Right atrium auricular region (tissue), 2 donors: Measurements from ENCODE around the gene ARIH2. TPM values are rescaled to one million over a fixed set of nuclear protein-coding genes. Genes with fewer than 3 reads are reported as not detected.
"Not testable (repeated sequence)": the region's sequence is repeated elsewhere in the genome, so short reads cannot be mapped to it uniquely, and the experiment has no call there.

ENCODE experiments used
- DNase-seq: peaks from one replicate; pipeline ENCODE4 v3.0.0-alpha.2; 2019; ENCODE audit warnings: low spot score
- H3K27ac ChIP-seq, 2 donors: fragments of 200-600 bp; sonication (generic); 1 replicate in 1 of 2; 2 replicates in 1 of 2; pipeline ENCODE4 v1.5.1; 2016 to 2019
- H3K27me3 ChIP-seq, 2 donors: fragments of 200-600 bp; sonication (generic); one replicate each; pipeline versions ENCODE4 v1.5.1 to v1.6.0; 2017 to 2019
- H3K36me3 ChIP-seq: fragments of 200-600 bp; sonication (generic); one replicate; pipeline ENCODE4 v1.5.1; 2016
- H3K4me1 ChIP-seq, 2 donors: fragments of 200-600 bp; sonication (generic); one replicate each; pipeline versions ENCODE4 v1.5.1 to v1.6.0; 2017 to 2019
- H3K4me3 ChIP-seq, 2 donors: fragments of 200-600 bp; sonication (generic); 1 replicate in 1 of 2; 2 replicates in 1 of 2; pipeline ENCODE4 v1.5.1; 2017 to 2019; ENCODE audit warnings: mild to moderate bottlenecking in 1 of 2, moderate library complexity in 1 of 2
- H3K9me3 ChIP-seq, 2 donors: fragments of 200-600 bp; sonication (generic); one replicate each; pipeline ENCODE4 v1.5.1; 2019
- CTCF ChIP-seq, 2 donors: fragments of 200-600 bp; sonication (generic); IDR thresholded peaks; one replicate each; pipeline ENCODE4 v1.5.1; 2019; ENCODE audit warnings: antibody characterized with exemption in 2 of 2
- total RNA-seq, 2 donors: library from RNA; depleted of rRNA; stranded (reverse); fragments of >200 nt; gene quantifications; one replicate each; pipeline ENCODE4 v1.1.0, GENCODE V29; 2016

ARIH2 gene
- total RNA-seq, 2 donors from 2014 or later: 135 to 140 TPM

- H3K9me3 ChIP-seq: no peaks in the 10 kb centered on the region
- H3K36me3 ChIP-seq: peaks cover 7% of the 10 kb centered on the region
- no peaks in the 10 kb centered on the region for H3K27me3 ChIP-seq
- peak; percentile 34 to 68 for TF ChIP-seq CTCF (IDR thresholded peaks at IDR 0.05)
- peak within 1 kb of the TSS; percentile 75 to 82 for H3K4me3 ChIP-seq
- H3K27ac ChIP-seq: peak within 1 kb of the TSS; percentile 97 to 98
- peak; percentile 98 for DNase-seq
- H3K4me1 ChIP-seq: peaks cover 0 to 23% of the 10 kb centered on the region in 2 donors
Measured at GRCh38 chr3:49007068-49007770, 88.6 kb downstream of the ARIH2 start, which contains the start of gene WDR6. WDR6 (plus strand) TSS chr3:49007391; CDS start chr3:49007432, 41 bp downstream.

GRCh38 chr3:49007771-49008528 is 89.3 kb downstream of the ARIH2 start:
- DNase-seq: peak; percentile 85
- no peak for TF ChIP-seq CTCF (IDR thresholded peaks at IDR 0.05)
- peak overlapping the region; percentile 97 to 98 for H3K27ac ChIP-seq
- no peaks in the 10 kb centered on the region for H3K9me3 ChIP-seq
- H3K36me3 ChIP-seq: peaks cover 11% of the 10 kb centered on the region
- H3K4me1 ChIP-seq: peaks cover 0 to 30% of the 10 kb centered on the region in 2 donors
- no peaks in the 10 kb centered on the region for H3K27me3 ChIP-seq
- peak overlapping the region; percentile 75 to 82 for H3K4me3 ChIP-seq

- not testable (repeated sequence) for DNase-seq, H3K27me3 ChIP-seq, H3K9me3 ChIP-seq, H3K4me3 ChIP-seq
- H3K4me1 ChIP-seq: peaks cover 0 to 34% of the 10 kb centered on the region in 2 donors
- peaks cover 11% of the 10 kb centered on the region for H3K36me3 ChIP-seq
- H3K27ac ChIP-seq: peak overlapping the region in 1 of 2 donors; percentile 98
Measured at GRCh38 chr3:49008627-49009026, 90.0 kb downstream of the ARIH2 start.

GRCh38 chr3:49009396-49009795 is 90.8 kb downstream of the ARIH2 start:
- peaks cover 13% of the 10 kb centered on the region for H3K36me3 ChIP-seq
- TF ChIP-seq CTCF (IDR thresholded peaks at IDR 0.05): no peak
- H3K27me3 ChIP-seq: no peaks in the 10 kb centered on the region
- no peak overlapping the region for H3K4me3 ChIP-seq
- no peak for DNase-seq
- peaks cover 0 to 34% of the 10 kb centered on the region in 2 donors for H3K4me1 ChIP-seq
- H3K27ac ChIP-seq: no peak overlapping the region
- H3K9me3 ChIP-seq: no peaks in the 10 kb centered on the region

GRCh38 chr3:49012441-49013017 is 93.9 kb downstream of the ARIH2 start:
- Histone ChIP-seq H3K9me3 (no peaks in the 10 kb centered on the region), H3K27me3 (no peaks in the 10 kb centered on the region), H3K4me3 (no peak overlapping the region), H3K27ac (peak overlapping the region; percentile 42 to 55), H3K36me3 (peaks cover 35% of the 10 kb centered on the region), H3K4me1 (peaks cover 0 to 30% of the 10 kb centered on the region in 2 donors)
- DNase-seq: no peak
- TF ChIP-seq CTCF (IDR thresholded peaks at IDR 0.05): no peak
